LNCAP (cell line): ENCODE data around the gene TES.
A peak's percentile ranks its signal among the peaks of the same experiment; 100 is the strongest.

Experiments used
- TF ChIP-seq, protein P1 (sequence below): fragments of 450-650 bp; IDR thresholded peaks from 2 replicates; pipeline ENCODE4 v1.5.1; 2017; ENCODE audit warnings: mild to moderate bottlenecking

Gene TES

DNA sequence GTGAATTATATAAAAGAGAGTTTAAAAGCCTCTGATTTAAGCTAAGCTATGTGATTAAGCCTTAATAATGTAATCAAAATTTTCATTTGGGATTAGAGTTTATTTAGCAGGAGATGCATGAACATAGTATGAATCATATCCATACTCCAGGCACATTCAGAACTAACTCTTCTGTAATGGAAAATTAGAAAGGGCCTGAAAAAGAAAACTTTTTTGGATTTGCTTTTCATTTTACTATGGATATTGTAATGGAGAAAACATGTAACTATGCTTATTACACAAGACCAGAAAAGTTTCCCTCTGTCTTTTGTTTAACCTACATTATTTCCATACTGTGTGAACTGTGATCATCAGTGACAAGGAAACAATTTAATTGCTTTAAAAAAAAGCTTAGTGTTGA, 22.0 kb downstream of the TES start:
- TF ChIP-seq, protein P1, sequence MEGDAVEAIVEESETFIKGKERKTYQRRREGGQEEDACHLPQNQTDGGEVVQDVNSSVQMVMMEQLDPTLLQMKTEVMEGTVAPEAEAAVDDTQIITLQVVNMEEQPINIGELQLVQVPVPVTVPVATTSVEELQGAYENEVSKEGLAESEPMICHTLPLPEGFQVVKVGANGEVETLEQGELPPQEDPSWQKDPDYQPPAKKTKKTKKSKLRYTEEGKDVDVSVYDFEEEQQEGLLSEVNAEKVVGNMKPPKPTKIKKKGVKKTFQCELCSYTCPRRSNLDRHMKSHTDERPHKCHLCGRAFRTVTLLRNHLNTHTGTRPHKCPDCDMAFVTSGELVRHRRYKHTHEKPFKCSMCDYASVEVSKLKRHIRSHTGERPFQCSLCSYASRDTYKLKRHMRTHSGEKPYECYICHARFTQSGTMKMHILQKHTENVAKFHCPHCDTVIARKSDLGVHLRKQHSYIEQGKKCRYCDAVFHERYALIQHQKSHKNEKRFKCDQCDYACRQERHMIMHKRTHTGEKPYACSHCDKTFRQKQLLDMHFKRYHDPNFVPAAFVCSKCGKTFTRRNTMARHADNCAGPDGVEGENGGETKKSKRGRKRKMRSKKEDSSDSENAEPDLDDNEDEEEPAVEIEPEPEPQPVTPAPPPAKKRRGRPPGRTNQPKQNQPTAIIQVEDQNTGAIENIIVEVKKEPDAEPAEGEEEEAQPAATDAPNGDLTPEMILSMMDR = no peak

DNA sequence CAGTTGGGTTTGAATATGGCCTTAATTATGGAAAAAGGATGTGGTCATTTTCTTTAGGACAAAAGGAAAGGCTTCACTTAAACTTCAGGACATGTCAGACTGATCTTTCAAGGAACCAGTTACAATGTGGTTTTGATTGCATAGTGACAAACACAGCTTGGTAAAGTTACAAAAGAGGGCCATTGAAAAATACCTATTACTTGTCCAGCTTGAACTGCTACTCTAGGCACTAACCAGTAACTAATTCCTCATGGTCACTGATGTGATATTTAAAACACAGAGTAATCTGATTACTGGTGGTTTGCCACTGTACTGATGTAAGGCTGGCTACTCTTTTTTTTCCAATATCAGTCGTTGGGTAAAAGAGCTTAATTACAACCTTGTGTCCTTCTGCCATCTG, 22.6 kb downstream of the TES start:
- TF ChIP-seq, protein P1 = no peak

DNA sequence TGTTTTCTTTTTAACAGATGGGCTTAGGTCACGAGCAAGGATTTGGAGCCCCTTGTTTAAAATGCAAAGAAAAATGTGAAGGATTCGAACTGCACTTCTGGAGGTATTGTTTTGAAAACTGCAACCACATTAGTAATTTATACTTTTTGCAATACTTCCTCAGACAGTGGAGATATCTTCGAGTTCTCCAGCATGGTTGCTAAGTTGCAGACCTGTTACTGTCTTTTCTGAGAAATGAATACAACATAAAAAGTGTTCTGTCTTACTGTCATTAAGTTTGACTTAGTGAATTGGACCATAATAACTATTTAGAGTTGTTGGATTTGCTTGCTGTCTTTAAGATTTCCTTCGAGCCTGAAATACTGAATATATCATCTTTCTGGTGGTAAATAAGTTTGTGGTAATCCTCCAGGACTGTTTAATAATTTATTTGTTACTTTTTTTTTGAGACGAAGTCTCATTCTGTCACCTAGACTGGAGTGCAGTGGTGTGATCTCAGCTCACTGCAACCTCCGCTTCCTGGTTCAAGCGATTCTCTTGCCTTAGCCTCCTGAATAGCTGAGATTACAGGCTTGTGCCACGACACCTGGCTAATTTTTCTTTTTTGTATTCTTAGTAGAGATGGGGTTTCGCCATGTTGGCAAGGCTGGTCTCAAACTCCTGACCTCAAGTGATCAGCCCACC, 24.3 kb downstream of the TES start:
- TF ChIP-seq, protein P1 = no peak

DNA sequence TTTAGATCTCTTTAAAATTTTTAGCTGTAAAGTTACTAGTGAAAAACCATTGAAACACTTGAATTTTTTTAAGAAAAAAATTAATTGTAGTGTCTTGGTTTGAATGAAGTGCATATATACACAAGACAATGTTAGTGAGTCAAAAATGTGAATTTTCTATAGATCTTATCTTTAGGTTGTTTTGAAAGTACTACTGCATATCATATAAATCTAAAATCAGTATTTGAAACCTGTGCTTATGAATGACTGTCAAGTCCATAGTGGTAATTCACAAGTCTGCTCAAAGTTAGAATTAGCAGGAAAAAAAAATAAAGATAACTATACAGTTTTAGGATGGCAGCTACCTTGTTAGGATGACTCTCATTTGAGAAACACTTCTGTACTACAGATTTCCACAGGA, 25.0 kb downstream of the TES start:
- TF ChIP-seq, protein P1 = no peak

DNA sequence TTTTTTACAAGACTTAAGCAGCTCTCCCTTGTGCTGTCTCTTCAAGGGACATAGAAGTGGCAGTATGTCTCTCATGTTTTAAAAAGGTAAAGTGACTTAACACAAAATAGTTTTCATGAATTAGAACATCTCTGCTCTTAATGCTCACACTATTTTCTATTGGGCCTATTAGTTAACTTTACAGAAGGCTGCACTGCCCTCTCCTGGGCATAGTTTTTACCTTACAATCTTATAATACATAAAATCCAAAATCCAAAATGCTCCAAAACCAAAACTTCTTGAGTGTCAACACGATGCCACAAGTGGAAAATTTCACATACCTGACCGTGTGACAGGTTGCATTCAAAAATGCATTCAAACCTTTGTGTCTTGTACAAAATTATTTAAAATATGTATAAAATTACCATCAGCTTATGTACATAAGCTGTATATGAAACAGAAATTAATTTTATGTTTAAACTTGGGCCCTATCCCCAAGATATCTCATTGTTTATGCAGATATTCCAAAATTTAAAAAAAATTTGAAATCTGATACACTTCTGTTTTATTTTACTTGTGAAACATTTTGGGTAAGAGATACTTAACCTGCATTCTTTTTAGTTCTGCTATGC, 25.8 kb downstream of the TES start:
- TF ChIP-seq, protein P1 = peak; percentile 57

DNA sequence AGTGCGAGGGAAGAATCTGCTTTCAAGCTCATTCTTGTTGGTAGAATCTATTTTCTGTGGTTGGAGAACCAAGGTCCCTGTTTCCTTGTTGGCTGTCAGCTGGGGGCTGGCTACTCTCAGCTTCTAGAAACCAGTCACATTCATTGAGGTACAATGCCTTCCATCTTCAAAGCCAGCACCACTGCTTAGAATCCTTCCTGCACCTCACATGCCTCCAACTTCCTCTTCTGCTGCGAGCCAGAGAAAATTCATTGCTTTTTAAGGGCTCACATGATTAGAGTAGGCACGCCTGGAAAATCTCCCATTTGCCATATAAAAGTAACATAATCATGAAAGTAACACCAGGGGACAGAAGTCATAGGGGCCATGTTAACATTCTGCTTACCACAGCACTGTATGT, 28.7 kb downstream of the TES start:
- TF ChIP-seq, protein P1 = no peak

DNA sequence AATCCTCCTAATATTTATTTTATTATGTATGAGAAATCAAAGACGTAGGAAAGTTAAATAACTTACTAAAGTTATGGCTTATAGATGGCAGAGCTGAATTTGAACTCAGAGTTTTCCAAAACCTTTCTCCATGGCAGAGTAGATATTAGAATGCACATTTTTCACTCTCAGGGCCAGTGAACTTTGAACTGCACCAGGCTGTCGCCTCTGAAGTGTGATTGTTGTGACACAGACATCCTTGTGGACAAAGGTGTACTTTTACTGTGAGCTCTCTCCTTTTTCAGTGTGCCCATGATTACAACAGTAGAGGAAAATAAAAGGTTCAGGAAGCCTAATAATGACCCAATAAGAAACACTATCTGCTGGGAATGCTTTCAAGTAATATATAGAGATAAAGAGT, 29.1 kb downstream of the TES start:
- TF ChIP-seq, protein P1 = no peak
